Measurements from ENCODE around the gene AFDN. TPM values are rescaled to one million over a fixed set of nuclear protein-coding genes. Genes with fewer than 3 reads are reported as not detected.

The AFDN gene
- total RNA-seq, 1 experiment from 2014 or later, result 108 TPM

GRCh38 chr6:167872538-167873210 lies 46.0 kb downstream of the AFDN start:
- H3K4me2 ChIP-seq, result no peak overlapping the region
- H4K20me1 ChIP-seq (ENCODE audit: insufficient read depth), result no peaks in the 10 kb centered on the region; the same call in 1 of the 2 replicates
- H3K9me3 ChIP-seq (ENCODE audit: insufficient read depth, low read depth), result no peaks in the 10 kb centered on the region
- no peak overlapping the region for H2AFZ ChIP-seq
- DNase-seq, result no peak
- TF ChIP-seq CTCF (conservative IDR thresholded peaks at IDR 0.05) (no peak), EZH2 (IDR thresholded peaks at IDR 0.05; ENCODE audit: low read depth) (no peak)
- peaks cover 7% of the 10 kb centered on the region; the same call in 1 of the 2 replicates for H3K79me2 ChIP-seq (ENCODE audit: low read depth)
- no peak overlapping the region for H3K4me3 ChIP-seq
- peaks cover 32% of the 10 kb centered on the region; the same call in 1 of the 2 replicates for H3K36me3 ChIP-seq (ENCODE audit: low read depth)
- no peak overlapping the region for H3K27ac ChIP-seq
- no peaks in the 10 kb centered on the region for H3K4me1 ChIP-seq (replicated peaks; ENCODE audit: insufficient read depth)
- H3F3A ChIP-seq (ENCODE audit: insufficient read depth, low read depth), result peaks cover 3% of the 10 kb centered on the region; the same call in 1 of the 2 replicates
- BruUV-seq (replicated peaks), result no TSS peak
- H3K9me2 ChIP-seq (ENCODE audit: insufficient read depth), result no peaks in the 10 kb centered on the region
- ChIA-PET CTCF (no interaction called here), POLR2A (ENCODE audit: unreplicated experiment) (interaction anchor here (0.8 kb wide), 1 partner anchor 41 kb away, joined by 7 read pairs; no protein-coding TSS in a partner anchor)
- intact Hi-C loops (cut with micrococcal nuclease; ENCODE audit: unreplicated experiment), result no loop called here
- H3K27me3 ChIP-seq (ENCODE audit: insufficient read depth, low read depth), result no peaks in the 10 kb centered on the region

- POLR2A ChIA-PET (ENCODE audit: unreplicated experiment), result no interaction called here
- TF ChIP-seq EZH2 (IDR thresholded peaks at IDR 0.05; ENCODE audit: low read depth) (no peak), CTCF (conservative IDR thresholded peaks at IDR 0.05) (no peak)
- CTCF ChIA-PET, result no interaction called here
- H3K79me2 ChIP-seq (ENCODE audit: low read depth), result no peaks in the 10 kb centered on the region; the same call in 1 of the 2 replicates
- H3K9me2 ChIP-seq (ENCODE audit: insufficient read depth), result no peaks in the 10 kb centered on the region
- H3K4me1 ChIP-seq (replicated peaks; ENCODE audit: insufficient read depth), result no peaks in the 10 kb centered on the region
- no TSS peak for BruUV-seq (replicated peaks)
- no peaks in the 10 kb centered on the region for H3K27me3 ChIP-seq (ENCODE audit: insufficient read depth, low read depth)
- H3K27ac ChIP-seq, result no peak overlapping the region
- intact Hi-C loops (cut with micrococcal nuclease; ENCODE audit: unreplicated experiment), result no loop called here
- no peak for DNase-seq
- H2AFZ ChIP-seq, result no peak overlapping the region
- H3K4me3 ChIP-seq, result no peak overlapping the region
- H3K4me2 ChIP-seq, result no peak overlapping the region
- H3K9me3 ChIP-seq (ENCODE audit: insufficient read depth, low read depth), result no peaks in the 10 kb centered on the region
- H4K20me1 ChIP-seq (ENCODE audit: insufficient read depth), result peaks cover 2% of the 10 kb centered on the region
- no peaks in the 10 kb centered on the region; the same call in 1 of the 2 replicates for H3F3A ChIP-seq (ENCODE audit: insufficient read depth, low read depth)
- peaks cover 21% of the 10 kb centered on the region; the same call in 1 of the 2 replicates for H3K36me3 ChIP-seq (ENCODE audit: low read depth)
Observed at GRCh38 chr6:167877994-167878779, 51.5 kb downstream of the AFDN start.

- Histone ChIP-seq H2AFZ (no peak overlapping the region), H3K27ac (no peak overlapping the region), H3K4me3 (no peak overlapping the region), H3K79me2 (ENCODE audit: low read depth) (no peaks in the 10 kb centered on the region; the same call in 1 of the 2 replicates), H3K36me3 (ENCODE audit: low read depth) (peaks cover 11% of the 10 kb centered on the region; the same call in 1 of the 2 replicates), H3F3A (ENCODE audit: insufficient read depth, low read depth) (no peaks in the 10 kb centered on the region; the same call in 1 of the 2 replicates), H3K9me3 (ENCODE audit: insufficient read depth, low read depth) (no peaks in the 10 kb centered on the region), H3K9me2 (ENCODE audit: insufficient read depth) (no peaks in the 10 kb centered on the region), H4K20me1 (ENCODE audit: insufficient read depth) (peaks cover 2% of the 10 kb centered on the region), H3K4me1 (replicated peaks; ENCODE audit: insufficient read depth) (no peaks in the 10 kb centered on the region), H3K27me3 (ENCODE audit: insufficient read depth, low read depth) (no peaks in the 10 kb centered on the region), H3K4me2 (no peak overlapping the region)
- ChIA-PET POLR2A (ENCODE audit: unreplicated experiment) (interaction anchor here (0.6 kb wide), 1 partner anchor 21 kb away, joined by 4 read pairs; no protein-coding TSS in a partner anchor), CTCF (no interaction called here)
- intact Hi-C loops (cut with micrococcal nuclease; ENCODE audit: unreplicated experiment), result no loop called here
- no TSS peak for BruUV-seq (replicated peaks)
- TF ChIP-seq CTCF (conservative IDR thresholded peaks at IDR 0.05) (no peak), EZH2 (IDR thresholded peaks at IDR 0.05; ENCODE audit: low read depth) (no peak)
- no peak for DNase-seq
Observed at GRCh38 chr6:167879612-167880011, 52.9 kb downstream of the AFDN start.

All from PC-9 (cell line).